ENCODE results near the gene ZNF438. TPM values are rescaled to one million over a fixed set of nuclear protein-coding genes. Genes with fewer than 3 reads are reported as not detected.

The ZNF438 gene
- total RNA-seq, 4 donors from 2014 or later: 17.6 to 34.8 (median 23.6) TPM

DNA sequence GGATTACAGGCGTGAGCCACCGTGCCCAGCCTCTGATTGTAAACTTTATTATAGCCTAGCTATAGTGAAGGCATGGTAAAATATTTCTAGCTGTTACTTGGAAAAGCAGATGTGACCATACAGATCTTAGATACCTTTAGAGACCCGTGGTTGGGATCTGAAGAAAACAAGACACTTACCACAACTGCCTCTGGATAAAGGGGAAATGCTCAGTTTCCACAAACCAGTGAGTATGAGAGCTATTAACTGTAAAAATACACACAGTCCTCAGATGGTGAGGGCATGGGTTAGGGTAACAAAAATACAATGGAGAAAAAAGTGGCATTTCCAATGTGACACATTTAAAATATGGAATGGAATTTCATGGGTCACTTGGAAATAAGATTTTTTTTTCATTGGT lies 63.0 kb downstream of the ZNF438 start:
- TF ChIP-seq, protein P1, sequence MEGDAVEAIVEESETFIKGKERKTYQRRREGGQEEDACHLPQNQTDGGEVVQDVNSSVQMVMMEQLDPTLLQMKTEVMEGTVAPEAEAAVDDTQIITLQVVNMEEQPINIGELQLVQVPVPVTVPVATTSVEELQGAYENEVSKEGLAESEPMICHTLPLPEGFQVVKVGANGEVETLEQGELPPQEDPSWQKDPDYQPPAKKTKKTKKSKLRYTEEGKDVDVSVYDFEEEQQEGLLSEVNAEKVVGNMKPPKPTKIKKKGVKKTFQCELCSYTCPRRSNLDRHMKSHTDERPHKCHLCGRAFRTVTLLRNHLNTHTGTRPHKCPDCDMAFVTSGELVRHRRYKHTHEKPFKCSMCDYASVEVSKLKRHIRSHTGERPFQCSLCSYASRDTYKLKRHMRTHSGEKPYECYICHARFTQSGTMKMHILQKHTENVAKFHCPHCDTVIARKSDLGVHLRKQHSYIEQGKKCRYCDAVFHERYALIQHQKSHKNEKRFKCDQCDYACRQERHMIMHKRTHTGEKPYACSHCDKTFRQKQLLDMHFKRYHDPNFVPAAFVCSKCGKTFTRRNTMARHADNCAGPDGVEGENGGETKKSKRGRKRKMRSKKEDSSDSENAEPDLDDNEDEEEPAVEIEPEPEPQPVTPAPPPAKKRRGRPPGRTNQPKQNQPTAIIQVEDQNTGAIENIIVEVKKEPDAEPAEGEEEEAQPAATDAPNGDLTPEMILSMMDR (IDR thresholded peaks at IDR 0.05; ENCODE audit: low read depth): no peak

DNA sequence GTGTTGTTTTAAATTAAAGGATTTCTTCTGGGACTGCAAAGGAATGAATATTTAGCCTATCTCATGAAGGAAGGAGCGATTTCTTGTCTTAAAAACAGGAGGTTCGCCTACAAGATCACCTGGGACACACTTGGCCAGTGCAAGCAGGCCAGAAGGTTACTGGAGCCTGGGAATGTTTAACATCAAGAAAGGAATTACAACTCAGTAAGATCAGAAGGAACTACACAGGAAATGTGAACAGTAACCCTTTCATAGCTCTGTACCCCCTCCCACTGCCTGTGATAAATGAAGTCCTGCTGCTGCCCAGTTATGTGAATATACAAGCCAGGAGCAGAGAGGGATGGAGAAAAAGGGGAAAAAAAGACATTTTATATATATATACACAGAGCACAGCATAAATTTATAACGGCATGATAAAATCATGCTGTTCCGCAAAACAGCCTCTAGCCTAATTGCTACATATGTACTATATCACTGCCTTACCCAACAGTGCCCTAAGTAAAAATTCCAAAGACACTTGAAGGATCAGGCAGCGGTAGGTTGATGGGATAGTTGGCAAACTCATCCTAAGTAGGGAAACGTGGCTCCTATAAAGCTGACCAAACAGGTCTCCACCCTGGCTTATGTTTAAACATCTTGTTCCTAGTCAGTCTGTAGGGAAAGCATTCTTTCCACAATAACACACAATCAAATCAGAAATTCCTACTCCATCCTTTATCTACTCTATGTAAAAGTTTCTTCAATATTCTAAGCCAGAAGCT lies 63.8 kb downstream of the ZNF438 start:
- TF ChIP-seq, protein P1 (IDR thresholded peaks at IDR 0.05; ENCODE audit: low read depth): no peak

DNA sequence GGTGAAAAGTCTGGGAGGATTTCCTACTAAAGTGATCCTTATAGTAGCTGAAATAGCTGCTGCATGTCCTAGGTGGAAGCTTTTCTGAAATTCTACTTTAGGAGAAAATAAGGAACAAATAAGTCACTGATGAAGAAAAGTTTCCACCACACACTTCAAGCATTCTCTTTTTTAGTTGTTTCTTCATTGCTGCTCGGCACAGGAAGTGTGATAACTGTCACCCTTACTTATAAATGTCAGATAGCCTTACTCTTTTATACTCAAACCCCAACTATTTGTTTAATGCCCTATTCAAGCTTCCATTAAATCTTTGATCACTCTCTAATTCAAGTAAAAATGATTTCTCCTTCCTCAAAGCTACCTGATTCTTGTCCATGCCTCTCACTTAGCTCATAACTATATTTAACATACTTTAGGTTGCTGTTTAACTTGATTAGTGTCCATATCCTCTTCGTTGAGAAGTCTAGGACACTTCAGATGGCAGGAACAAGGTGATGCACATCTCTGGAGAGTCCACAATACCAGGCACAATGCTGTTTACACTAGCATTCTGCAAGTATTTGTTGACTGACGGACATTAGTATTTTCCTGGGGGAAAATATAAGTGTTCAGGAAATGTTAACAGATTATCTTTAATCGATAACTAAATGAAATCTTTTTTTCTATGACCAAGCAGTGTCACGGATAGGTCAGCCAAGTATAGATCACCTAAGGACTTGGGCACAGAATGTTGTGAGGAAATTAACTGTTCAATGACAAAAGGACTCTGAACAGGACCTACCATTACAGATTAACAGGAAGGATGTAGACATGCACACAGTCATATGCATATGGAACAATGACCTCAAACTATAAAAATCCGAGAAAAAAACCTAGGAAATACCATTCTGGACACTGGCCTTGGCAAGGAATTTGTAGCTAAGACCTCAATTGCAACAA lies 67.4 kb downstream of the ZNF438 start:
- TF ChIP-seq, protein P1 (IDR thresholded peaks at IDR 0.05; ENCODE audit: low read depth): no peak

DNA sequence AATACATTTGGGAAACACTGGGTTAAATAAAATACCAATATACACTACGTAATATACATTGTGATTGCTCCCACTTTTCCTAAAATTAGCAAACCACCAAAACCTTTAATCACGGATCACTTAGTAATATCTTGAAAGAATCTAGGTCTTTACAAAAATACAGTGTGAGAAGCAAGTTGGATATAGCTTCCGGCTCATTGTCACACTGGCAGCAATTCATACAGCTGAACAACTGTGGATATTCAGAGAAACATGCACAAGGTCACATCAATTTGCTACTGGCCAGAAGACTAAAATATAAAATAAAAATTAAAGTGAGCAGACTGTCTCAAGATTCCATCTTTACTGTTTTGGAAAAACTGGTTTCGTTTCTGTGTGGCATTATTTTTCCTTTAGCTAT lies 69.1 kb downstream of the ZNF438 start:
- TF ChIP-seq, protein P1 (IDR thresholded peaks at IDR 0.05; ENCODE audit: low read depth): no peak

DNA sequence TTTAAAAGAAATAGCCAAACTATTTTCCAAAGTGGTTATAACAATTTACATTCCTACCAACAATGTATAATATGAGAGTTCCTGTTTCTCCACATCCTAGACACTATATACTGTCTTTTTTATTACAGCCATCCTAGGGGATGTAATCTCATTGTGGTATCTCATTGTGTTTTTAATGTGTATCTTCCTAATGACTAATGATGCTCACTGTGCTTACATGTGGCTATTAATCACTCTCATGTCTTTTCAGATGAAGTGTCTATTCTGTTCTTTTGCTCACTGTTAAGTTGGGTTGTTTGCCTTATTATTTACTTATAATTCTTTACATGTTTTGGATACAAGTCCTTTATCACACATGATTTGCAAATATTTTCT lies 71.8 kb downstream of the ZNF438 start:
- TF ChIP-seq, protein P1 (IDR thresholded peaks at IDR 0.05; ENCODE audit: low read depth): no peak

DNA sequence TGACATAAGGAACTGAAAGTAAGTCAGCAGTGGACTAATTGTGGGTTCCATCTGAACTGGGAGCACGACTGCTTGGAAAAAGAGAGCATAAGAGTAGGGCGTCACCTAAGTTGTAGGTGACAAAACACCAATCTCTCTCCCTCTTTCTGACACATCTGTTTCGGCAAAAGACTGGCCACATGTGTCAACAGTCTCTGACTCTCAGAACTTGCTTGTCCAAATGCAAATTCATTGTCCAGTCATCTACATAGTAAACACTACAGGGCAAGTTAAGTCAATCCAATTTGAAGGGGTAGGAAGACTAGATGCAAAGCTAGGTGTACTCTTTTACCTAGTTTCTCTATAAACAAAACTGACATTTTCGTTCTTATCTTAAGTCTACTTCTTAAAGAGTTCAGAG lies 87.7 kb downstream of the ZNF438 start:
- TF ChIP-seq, protein P1 (IDR thresholded peaks at IDR 0.05; ENCODE audit: low read depth): no peak

DNA sequence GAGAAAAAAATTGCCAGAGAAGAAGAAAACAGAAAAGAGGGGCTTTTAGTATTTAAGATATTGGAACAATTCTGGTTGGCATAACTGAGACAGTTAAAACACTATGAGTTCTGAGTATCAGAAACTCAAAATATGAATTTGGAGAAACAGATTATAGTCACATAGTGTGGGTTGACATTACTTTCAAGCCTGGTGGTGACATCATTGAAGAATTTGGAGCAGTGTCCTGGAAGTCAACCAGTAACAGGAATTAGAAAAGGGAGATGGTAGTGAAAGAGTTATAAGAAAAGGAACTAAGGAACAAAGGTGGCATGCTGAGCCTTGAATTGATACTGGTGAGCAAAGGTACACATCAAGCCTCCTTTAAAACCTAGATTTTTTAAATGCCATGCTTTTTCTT lies 88.2 kb downstream of the ZNF438 start:
- TF ChIP-seq, protein P1 (IDR thresholded peaks at IDR 0.05; ENCODE audit: low read depth): no peak
